Endodermal cell (in vitro differentiated cells): ENCODE data around the gene BTG2. TPM values are rescaled to one million over a fixed set of nuclear protein-coding genes. Genes with fewer than 3 reads are reported as not detected.

Source experiments
- DNase-seq: peaks from one replicate; pipeline ENCODE4 v3.0.0-alpha.2; 2017
- H3K27ac ChIP-seq: 2 replicates; pipeline ENCODE4 v1.5.1; 2013; ENCODE audit warnings: mild to moderate bottlenecking, low read depth, low read length, moderate library complexity
- H3K27me3 ChIP-seq: 2 replicates; pipeline ENCODE4 v1.6.1; 2013; ENCODE audit warnings: mild to moderate bottlenecking, low read length, moderate library complexity; ENCODE audit not compliant: insufficient read depth, control insufficient read depth, poor library complexity, severe bottlenecking
- H3K36me3 ChIP-seq: 2 replicates; pipeline ENCODE4 v1.7.0; 2013; ENCODE audit warnings: mild to moderate bottlenecking, low read length, moderate library complexity; ENCODE audit not compliant: control insufficient read depth, insufficient read depth
- H3K4me1 ChIP-seq: one replicate; pipeline ENCODE4 v1.7.0; 2013; ENCODE audit warnings: low read length; ENCODE audit not compliant: control insufficient read depth, insufficient read depth
- H3K4me3 ChIP-seq: 2 replicates; pipeline ENCODE4 v1.5.1; 2013; ENCODE audit warnings: mild to moderate bottlenecking, low read length, moderate library complexity
- H3K9ac ChIP-seq: 2 replicates; pipeline ENCODE4 v1.6.1; 2013; ENCODE audit warnings: mild to moderate bottlenecking, low read length, moderate library complexity; ENCODE audit not compliant: poor library complexity, severe bottlenecking; ENCODE audit errors: extremely low read depth
- H3K9me3 ChIP-seq: 2 replicates; pipeline ENCODE4 v1.6.1; 2013; ENCODE audit warnings: mild to moderate bottlenecking, low read length, moderate library complexity; ENCODE audit not compliant: control insufficient read depth
- H3K27ac Mint-ChIP-seq: 2 replicates; pipeline ENCODE4 v1.8.0; 2020; ENCODE audit warnings: mixed read lengths
- H3K27me3 Mint-ChIP-seq: 2 replicates; pipeline ENCODE4 v1.8.0; 2021; ENCODE audit warnings: mild to moderate bottlenecking, mixed read lengths; ENCODE audit not compliant: insufficient read depth
- H3K36me3 Mint-ChIP-seq: 2 replicates; pipeline ENCODE4 v1.8.0; 2020; ENCODE audit warnings: low read depth, mixed read lengths
- H3K4me1 Mint-ChIP-seq: 2 replicates; pipeline ENCODE4 v1.8.0; 2020; ENCODE audit warnings: mixed read lengths
- H3K4me3 Mint-ChIP-seq: 2 replicates; pipeline ENCODE4 v1.8.0; 2020; ENCODE audit warnings: mild to moderate bottlenecking, moderate library complexity, mixed read lengths
- H3K9me3 Mint-ChIP-seq: 2 replicates; pipeline ENCODE4 v1.8.0; 2020; ENCODE audit warnings: mild to moderate bottlenecking, mixed read lengths
- CTCF ChIP-seq: fragments of 200-600 bp; sonication (generic); conservative IDR thresholded peaks from 2 replicates; pipeline ENCODE4 v1.5.0; 2021; ENCODE audit warnings: antibody characterized with exemption, mild to moderate bottlenecking
- WGBS, 2 experiments: methylation state at CpG; one replicate each; pipeline versions ENCODE4 v1.1.5 to v1.1.7; 2013; ENCODE audit warnings: missing lambda C conversion rate in 2 of 2, mixed read lengths in 1 of 2; ENCODE audit not compliant: insufficient coverage in 1 of 2, insufficient read length in 1 of 2; 5-methylcytosine and 5-hydroxymethylcytosine counted together
- total RNA-seq, 2 donors: library from RNA; stranded (reverse); fragmentation: NEBNext Ultra II Directional in 1 of 2; extraction: Animal tissue kit (Norgen Biotek cat#: 25700) in 1 of 2; gene quantifications; 2 replicates in 1 of 2; 3 replicates in 1 of 2; pipeline ENCODE4 v1.2.1, GENCODE V29; 2021

BTG2 gene
- total RNA-seq, 2 donors from 2014 or later = 49.8 to 54.6 TPM

GRCh38 chr1:203300441-203301330 lies 4.6 kb upstream of the BTG2 start:
- Histone ChIP-seq H3K27ac (no peak overlapping the region), H3K27me3 (peaks cover 24% of the 10 kb centered on the region), H3K9me3 (no peaks in the 10 kb centered on the region), H3K36me3 (no peaks in the 10 kb centered on the region), H3K4me3 (no peak overlapping the region), H3K4me1 (peaks cover 13% of the 10 kb centered on the region), H3K9ac (no peak overlapping the region)
- H3K27ac Mint-ChIP-seq = no peak overlapping the region
- TF ChIP-seq CTCF = no peak
- WGBS, 2 experiments = 89 to 94% methylated on average over 10 to 11 of the region's 11 CpGs
- peaks cover 44% of the 10 kb centered on the region for H3K4me1 Mint-ChIP-seq
- DNase-seq = no peak
- no peak overlapping the region for H3K4me3 Mint-ChIP-seq
- H3K36me3 Mint-ChIP-seq = no peaks in the 10 kb centered on the region
- peaks cover 54% of the 10 kb centered on the region for H3K27me3 Mint-ChIP-seq
- no peaks in the 10 kb centered on the region for H3K9me3 Mint-ChIP-seq

GRCh38 chr1:203301331-203301668 lies 4.0 kb upstream of the BTG2 start:
- H3K27me3 Mint-ChIP-seq = peaks cover 56% of the 10 kb centered on the region
- no peak overlapping the region for H3K27ac Mint-ChIP-seq
- no peak for TF ChIP-seq CTCF
- Histone ChIP-seq H3K27me3 (peaks cover 24% of the 10 kb centered on the region), H3K4me1 (peaks cover 13% of the 10 kb centered on the region), H3K9ac (no peak overlapping the region), H3K4me3 (no peak overlapping the region), H3K9me3 (no peaks in the 10 kb centered on the region), H3K36me3 (no peaks in the 10 kb centered on the region), H3K27ac (no peak overlapping the region)
- H3K9me3 Mint-ChIP-seq = no peaks in the 10 kb centered on the region
- H3K4me3 Mint-ChIP-seq = no peak overlapping the region
- no peaks in the 10 kb centered on the region for H3K36me3 Mint-ChIP-seq
- DNase-seq = no peak
- H3K4me1 Mint-ChIP-seq = peaks cover 39% of the 10 kb centered on the region

- no peak for DNase-seq
- H3K27me3 Mint-ChIP-seq = peaks cover 52% of the 10 kb centered on the region
- no peak overlapping the region for H3K4me3 ChIP-seq
- peaks cover 45% of the 10 kb centered on the region for H3K4me1 Mint-ChIP-seq
- H3K27ac ChIP-seq = no peak overlapping the region
- peaks cover under 1% of the 10 kb centered on the region for H3K36me3 Mint-ChIP-seq
- peaks cover 13% of the 10 kb centered on the region for H3K4me1 ChIP-seq
- 95 to 96% methylated on average over 3 to 7 of the region's 7 CpGs for WGBS, 2 experiments
- no peaks in the 10 kb centered on the region for H3K9me3 Mint-ChIP-seq
- peaks cover under 1% of the 10 kb centered on the region for H3K36me3 ChIP-seq
- no peak overlapping the region for H3K4me3 Mint-ChIP-seq
- TF ChIP-seq CTCF = no peak
- no peak overlapping the region for H3K27ac Mint-ChIP-seq
- H3K9ac ChIP-seq = no peak overlapping the region
- H3K27me3 ChIP-seq = peaks cover 24% of the 10 kb centered on the region
- no peaks in the 10 kb centered on the region for H3K9me3 ChIP-seq
Measured at GRCh38 chr1:203302456-203302855, 2.9 kb upstream of the BTG2 start.
